ENCODE results near the gene ZDHHC11B.

The ZDHHC11B gene

DNA sequence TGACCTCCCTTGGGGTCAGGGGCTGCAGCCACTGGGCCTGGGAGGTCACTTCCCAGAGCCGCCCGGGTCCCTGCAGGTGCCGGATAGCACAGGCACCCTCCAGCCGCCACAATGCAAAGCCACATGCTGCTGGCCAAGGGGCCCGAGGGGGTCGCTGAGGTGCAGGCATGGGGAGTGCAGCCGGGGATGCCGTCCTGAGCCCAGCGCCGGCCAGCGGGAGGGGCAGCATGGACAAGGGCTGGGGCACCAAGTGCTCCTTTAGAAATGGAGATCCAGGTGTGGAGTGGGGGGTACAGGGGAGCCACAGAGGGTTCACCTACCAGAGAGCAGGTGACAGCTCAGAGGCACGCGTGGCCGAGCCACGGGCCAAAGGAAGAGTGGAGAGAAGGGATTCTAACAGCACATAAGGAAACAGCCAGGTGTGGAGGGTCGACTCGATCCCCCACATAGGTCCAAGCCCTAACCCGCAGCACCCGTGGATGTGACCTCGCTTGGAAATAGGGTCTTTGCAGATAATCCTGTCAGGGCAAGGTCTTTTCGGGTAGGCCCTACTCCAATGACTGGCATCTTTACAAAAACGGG is 24.7 kb downstream of the ZDHHC11B start:
- DNase-seq (ENCODE audit: low read depth, low spot score) = no peak

DNA sequence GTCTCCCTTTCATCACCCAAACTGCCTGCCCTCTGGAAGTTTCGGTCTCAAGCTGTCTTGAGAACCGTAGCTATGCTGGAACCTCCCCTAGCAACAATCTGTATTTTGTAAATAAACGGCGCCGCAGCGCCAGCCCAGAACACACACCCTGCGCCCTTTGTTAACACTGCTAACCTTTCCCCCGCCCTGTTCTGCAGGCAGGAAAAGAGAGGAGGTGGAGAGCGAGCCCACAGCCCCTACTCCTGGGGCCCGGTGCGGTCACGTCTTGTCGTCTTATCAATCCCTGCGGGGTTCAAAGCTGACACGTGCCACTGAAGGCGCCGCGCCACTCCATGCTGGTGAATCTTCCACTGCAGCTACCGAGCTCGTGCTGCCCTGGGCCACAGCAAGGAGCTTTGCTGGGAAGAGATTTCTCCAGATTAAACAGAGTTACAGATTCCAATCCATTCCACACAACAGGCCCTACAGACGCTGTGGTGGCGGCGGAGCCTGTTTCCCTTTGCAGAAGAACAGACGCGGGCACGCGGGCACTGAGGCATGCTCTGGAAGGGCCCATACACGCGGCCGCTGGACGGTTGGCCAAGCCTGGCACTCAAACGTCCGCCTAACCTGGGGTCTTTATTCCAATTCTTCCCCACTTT is 25.3 kb downstream of the ZDHHC11B start:
- H3K4me1 ChIP-seq (ENCODE audit: insufficient read depth, insufficient read length) = peaks cover 19% of the 10 kb centered on the region
- no peak for TF ChIP-seq SUZ12 (IDR thresholded peaks at IDR 0.05; ENCODE audit: extremely low read depth, insufficient read depth, insufficient read length)
- no peak for TF ChIP-seq ZNF274 (IDR thresholded peaks at IDR 0.05; ENCODE audit: low read depth, low read length)
- no peak for TF ChIP-seq YY1 (IDR thresholded peaks at IDR 0.05; ENCODE audit: insufficient read depth, insufficient read length)
- H3K27me3 ChIP-seq (ENCODE audit: insufficient read depth, insufficient read length) = peaks cover 10% of the 10 kb centered on the region
- peak overlapping the region; percentile 34 for H3K9ac ChIP-seq (ENCODE audit: insufficient read length, low read depth)
- no peaks in the 10 kb centered on the region for H3K36me3 ChIP-seq (ENCODE audit: insufficient read depth, insufficient read length, low read length)
- H3K9me3 ChIP-seq (ENCODE audit: insufficient read depth, low read length) = peaks cover 6% of the 10 kb centered on the region; the same call in 1 of the 2 replicates
- no peak overlapping the region for H3K4me3 ChIP-seq (ENCODE audit: insufficient read length, low read depth)
- no peak for DNase-seq (ENCODE audit: low read depth, low spot score)

More for the DNA sequence above, 24.7 kb downstream of the ZDHHC11B start:
- Histone ChIP-seq H3K4me1 (ENCODE audit: insufficient read depth, insufficient read length) (peaks cover 19% of the 10 kb centered on the region), H3K4me3 (ENCODE audit: insufficient read length, low read depth) (no peak overlapping the region), H3K9ac (ENCODE audit: insufficient read length, low read depth) (no peak overlapping the region), H3K36me3 (ENCODE audit: insufficient read depth, insufficient read length, low read length) (no peaks in the 10 kb centered on the region), H3K9me3 (ENCODE audit: insufficient read depth, low read length) (peaks cover 10% of the 10 kb centered on the region; the same call in 1 of the 2 replicates), H3K27me3 (ENCODE audit: insufficient read depth, insufficient read length) (peaks cover 8% of the 10 kb centered on the region)
- no peak for TF ChIP-seq SUZ12 (IDR thresholded peaks at IDR 0.05; ENCODE audit: extremely low read depth, insufficient read depth, insufficient read length)
- TF ChIP-seq YY1 (IDR thresholded peaks at IDR 0.05; ENCODE audit: insufficient read depth, insufficient read length) = no peak
- TF ChIP-seq ZNF274 (IDR thresholded peaks at IDR 0.05; ENCODE audit: low read depth, low read length) = no peak

DNA sequence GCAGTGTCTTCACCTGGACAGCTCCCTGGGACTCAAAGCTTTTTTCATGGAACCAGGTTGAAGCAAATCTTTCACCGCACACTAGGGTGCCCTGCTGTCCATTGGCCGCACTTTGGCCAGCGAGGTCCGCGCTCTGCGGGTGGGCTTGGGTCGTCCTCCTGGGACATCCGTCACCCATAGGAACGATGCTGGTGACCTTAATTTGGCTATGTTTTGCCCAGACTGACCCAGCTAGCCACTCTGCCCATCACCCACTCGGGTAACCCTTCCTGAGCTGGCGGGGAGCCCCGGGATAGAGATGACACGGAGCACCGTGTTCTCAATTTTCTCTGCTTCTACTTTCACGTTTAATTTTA is 25.9 kb downstream of the ZDHHC11B start:
- Histone ChIP-seq H3K9ac (ENCODE audit: insufficient read length, low read depth) (no peak overlapping the region), H3K36me3 (ENCODE audit: insufficient read depth, insufficient read length, low read length) (no peaks in the 10 kb centered on the region), H3K9me3 (ENCODE audit: insufficient read depth, low read length) (peaks cover under 1% of the 10 kb centered on the region; the same call in 1 of the 2 replicates), H3K4me1 (ENCODE audit: insufficient read depth, insufficient read length) (peaks cover 19% of the 10 kb centered on the region), H3K4me3 (ENCODE audit: insufficient read length, low read depth) (no peak overlapping the region), H3K27me3 (ENCODE audit: insufficient read depth, insufficient read length) (peaks cover 11% of the 10 kb centered on the region)
- no peak for DNase-seq (ENCODE audit: low read depth, low spot score)
- TF ChIP-seq ZNF274 (IDR thresholded peaks at IDR 0.05; ENCODE audit: low read depth, low read length) = no peak
- no peak for TF ChIP-seq YY1 (IDR thresholded peaks at IDR 0.05; ENCODE audit: insufficient read depth, insufficient read length)
- TF ChIP-seq SUZ12 (IDR thresholded peaks at IDR 0.05; ENCODE audit: extremely low read depth, insufficient read depth, insufficient read length) = no peak

DNA sequence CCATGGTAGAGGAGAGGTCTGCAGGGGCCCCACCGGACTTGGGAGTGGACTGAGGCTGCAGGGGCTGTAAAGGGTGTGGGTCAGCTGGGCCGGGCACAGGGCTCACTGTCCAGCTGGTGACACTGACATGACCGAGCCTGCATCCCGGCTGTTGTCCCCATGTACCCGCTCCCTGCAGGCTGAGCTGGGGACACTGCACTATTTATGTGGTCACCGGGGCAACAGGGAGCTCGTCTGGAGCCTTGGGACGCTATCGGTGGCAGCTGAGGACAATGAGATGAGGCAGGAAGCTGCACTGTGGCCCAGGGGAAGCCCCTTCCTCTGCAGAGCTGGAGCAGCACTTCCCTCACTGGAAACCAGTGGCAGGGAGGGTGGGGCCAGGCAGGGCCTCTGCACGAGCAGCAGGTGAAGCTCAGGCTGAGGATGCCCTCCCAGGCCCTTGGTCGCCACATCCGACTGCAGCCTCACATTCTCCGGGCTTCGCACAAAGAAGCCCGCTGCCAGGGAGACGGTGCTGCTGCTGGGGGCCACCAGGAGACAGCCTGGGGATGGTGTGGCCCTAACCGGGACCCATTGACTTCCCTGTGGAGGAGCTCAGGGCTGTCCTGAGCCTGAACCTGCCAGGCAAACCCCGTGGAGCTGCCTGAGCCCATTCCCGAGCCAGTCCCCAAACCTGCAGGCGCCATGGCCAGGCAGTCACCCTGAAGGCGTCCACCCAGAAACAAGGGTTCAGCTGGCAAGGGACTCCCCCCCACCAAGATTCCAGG is 26.4 kb downstream of the ZDHHC11B start:
- TF ChIP-seq SUZ12 (IDR thresholded peaks at IDR 0.05; ENCODE audit: extremely low read depth, insufficient read depth, insufficient read length) = no peak
- TF ChIP-seq ZNF274 (IDR thresholded peaks at IDR 0.05; ENCODE audit: low read depth, low read length) = no peak
- TF ChIP-seq YY1 (IDR thresholded peaks at IDR 0.05; ENCODE audit: insufficient read depth, insufficient read length) = no peak
- H3K9ac ChIP-seq (ENCODE audit: insufficient read length, low read depth) = peak overlapping the region; percentile 21
- H3K4me1 ChIP-seq (ENCODE audit: insufficient read depth, insufficient read length) = peaks cover 19% of the 10 kb centered on the region
- DNase-seq (ENCODE audit: low read depth, low spot score) = no peak
- peaks cover 11% of the 10 kb centered on the region for H3K27me3 ChIP-seq (ENCODE audit: insufficient read depth, insufficient read length)
- H3K9me3 ChIP-seq (ENCODE audit: insufficient read depth, low read length) = no peaks in the 10 kb centered on the region
- no peaks in the 10 kb centered on the region for H3K36me3 ChIP-seq (ENCODE audit: insufficient read depth, insufficient read length, low read length)
- H3K4me3 ChIP-seq (ENCODE audit: insufficient read length, low read depth) = no peak overlapping the region

DNA sequence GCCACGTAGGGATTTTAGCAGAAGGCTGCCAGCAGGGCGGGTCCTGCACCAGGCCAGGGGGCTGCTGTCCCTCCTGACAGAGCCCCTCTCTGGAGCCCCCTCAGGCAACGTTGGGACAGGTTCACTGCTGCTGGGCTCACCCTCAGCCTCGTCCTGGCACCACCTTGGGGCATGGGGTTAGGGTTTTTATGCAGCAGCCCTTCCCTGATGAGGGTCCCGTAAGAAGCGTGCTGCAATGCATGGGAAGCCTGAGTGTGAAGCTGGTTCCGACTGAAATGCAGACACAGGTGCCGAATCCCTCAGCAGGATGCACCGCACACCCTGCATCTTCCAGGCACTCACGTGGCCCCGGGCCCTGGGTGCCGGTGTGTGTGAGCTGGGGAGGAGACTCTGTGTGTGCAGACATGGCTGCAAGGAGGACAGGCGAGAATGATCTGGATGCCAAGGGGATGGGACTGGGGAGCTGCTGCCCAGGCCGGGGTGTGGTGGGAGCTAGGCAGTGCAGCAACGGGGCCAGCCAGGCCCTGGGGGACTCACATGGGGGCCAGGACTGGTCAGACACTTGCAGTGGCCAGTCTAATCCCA is 27.1 kb downstream of the ZDHHC11B start:
- Histone ChIP-seq H3K4me1 (ENCODE audit: insufficient read depth, insufficient read length) (peaks cover 19% of the 10 kb centered on the region), H3K9me3 (ENCODE audit: insufficient read depth, low read length) (no peaks in the 10 kb centered on the region), H3K4me3 (ENCODE audit: insufficient read length, low read depth) (no peak overlapping the region), H3K36me3 (ENCODE audit: insufficient read depth, insufficient read length, low read length) (no peaks in the 10 kb centered on the region), H3K9ac (ENCODE audit: insufficient read length, low read depth) (peak overlapping the region; percentile 42), H3K27me3 (ENCODE audit: insufficient read depth, insufficient read length) (peaks cover 11% of the 10 kb centered on the region)
- TF ChIP-seq ZNF274 (IDR thresholded peaks at IDR 0.05; ENCODE audit: low read depth, low read length) (no peak), SUZ12 (IDR thresholded peaks at IDR 0.05; ENCODE audit: extremely low read depth, insufficient read depth, insufficient read length) (no peak), YY1 (IDR thresholded peaks at IDR 0.05; ENCODE audit: insufficient read depth, insufficient read length) (no peak)
- no peak for DNase-seq (ENCODE audit: low read depth, low spot score)

DNA sequence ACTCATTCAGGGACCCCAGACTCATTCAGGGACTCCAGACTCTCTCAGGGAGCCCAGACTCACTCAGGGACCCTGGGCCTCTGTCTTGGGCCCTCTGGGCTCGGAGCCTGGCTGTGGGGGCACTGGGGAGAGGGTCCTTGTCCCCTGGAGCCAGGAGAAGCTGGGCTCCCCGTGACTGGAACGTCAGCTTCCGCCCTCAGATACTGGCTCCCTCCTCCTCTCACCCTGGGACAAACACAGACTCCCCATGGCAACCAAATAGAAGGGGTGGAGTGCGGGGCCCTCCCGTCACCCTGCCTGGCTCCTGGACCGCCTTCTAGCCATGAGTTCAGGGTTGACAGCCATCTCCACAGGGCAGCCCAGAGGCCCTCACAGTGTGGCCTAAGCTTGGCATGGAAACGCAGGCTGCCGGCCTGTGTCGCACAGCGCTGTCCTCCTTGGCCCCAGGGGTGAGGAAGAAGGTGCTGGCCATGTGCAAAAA is 27.6 kb downstream of the ZDHHC11B start:
- peaks cover 11% of the 10 kb centered on the region for H3K27me3 ChIP-seq (ENCODE audit: insufficient read depth, insufficient read length)
- no peak for DNase-seq (ENCODE audit: low read depth, low spot score)

More for the DNA sequence above, 27.6 kb downstream of the ZDHHC11B start:
- peak overlapping the region; percentile 8 for H3K9ac ChIP-seq (ENCODE audit: insufficient read length, low read depth)
- H3K4me3 ChIP-seq (ENCODE audit: insufficient read length, low read depth) = no peak overlapping the region
- H3K36me3 ChIP-seq (ENCODE audit: insufficient read depth, insufficient read length, low read length) = no peaks in the 10 kb centered on the region
- H3K4me1 ChIP-seq (ENCODE audit: insufficient read depth, insufficient read length) = peaks cover 19% of the 10 kb centered on the region
- no peaks in the 10 kb centered on the region for H3K9me3 ChIP-seq (ENCODE audit: insufficient read depth, low read length)
- TF ChIP-seq ZNF274 (IDR thresholded peaks at IDR 0.05; ENCODE audit: low read depth, low read length) = no peak
- no peak for TF ChIP-seq YY1 (IDR thresholded peaks at IDR 0.05; ENCODE audit: insufficient read depth, insufficient read length)
- TF ChIP-seq SUZ12 (IDR thresholded peaks at IDR 0.05; ENCODE audit: extremely low read depth, insufficient read depth, insufficient read length) = no peak
